Muscle of back (tissue), 11 donors: ENCODE measurements around the gene ARID1A. TPM values are rescaled to one million over a fixed set of nuclear protein-coding genes. Genes with fewer than 3 reads are reported as not detected.
"Not testable (repeated sequence)": the region's sequence is repeated elsewhere in the genome, so short reads cannot be mapped to it uniquely, and the experiment has no call there.

ENCODE experiments used
- DNase-seq, 3 donors: peaks; one replicate each; pipeline versions ENCODE4 v3.0.0 to v3.0.0-alpha.2; 2013
- polyA plus RNA-seq, 10 donors: library from polyadenylated mRNA; unstranded; fragments of 120-200 nt; gene quantifications; one replicate each; pipeline ENCODE4 v1.2.1, GENCODE V29; 2013; ENCODE audit not compliant: insufficient read length in 10 of 10

ARID1A gene
- polyA plus RNA-seq, 10 donors = 39.9 to 50.6 (median 45.2) TPM

DNA sequence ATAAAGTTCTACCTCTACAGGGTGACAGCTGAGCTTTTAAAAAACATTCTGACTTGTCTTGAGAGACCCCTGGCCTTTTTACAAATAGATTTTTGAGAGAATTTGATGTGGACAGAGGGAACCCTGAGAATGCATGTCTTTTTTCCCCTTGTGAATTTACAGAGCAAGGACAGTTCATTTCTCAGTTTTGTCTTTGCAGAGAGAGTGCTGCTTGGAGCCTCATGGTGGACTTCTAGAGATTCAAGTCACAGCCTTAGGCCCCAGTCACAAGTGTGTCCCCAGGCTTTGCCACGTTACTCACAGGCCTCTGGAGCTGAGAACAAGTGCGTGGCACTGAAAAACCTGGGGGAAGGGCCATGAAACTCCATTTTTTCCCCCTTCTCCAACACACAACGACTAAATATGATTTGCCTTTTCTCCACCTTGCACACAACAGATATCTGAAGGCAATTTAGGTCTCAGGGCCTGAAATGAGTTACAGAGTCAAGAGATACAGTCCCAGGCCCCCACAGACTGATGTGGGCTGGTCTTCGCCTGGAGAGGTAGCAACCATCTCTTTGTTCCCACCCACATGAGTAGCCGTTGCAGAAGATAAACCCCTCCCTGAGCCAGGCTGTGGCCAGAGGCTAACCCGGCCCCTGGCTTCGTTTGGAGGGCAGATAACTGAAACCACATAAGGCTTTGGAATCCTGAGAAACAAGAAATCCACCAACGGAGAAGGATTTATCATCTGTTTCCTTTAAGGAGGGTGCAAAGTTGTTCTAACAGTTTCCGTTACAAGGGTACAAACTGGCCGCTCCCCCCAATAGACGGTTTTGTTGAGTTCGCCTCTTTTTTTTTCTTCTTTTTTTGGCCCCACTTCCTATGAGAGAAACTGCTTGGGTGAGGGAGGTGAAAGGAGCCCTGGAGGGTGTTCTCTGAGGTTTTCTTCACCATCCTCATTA is 90.9 kb downstream of the ARID1A start:
- DNase-seq = peak; percentile 78 to 92 (median 81)

DNA sequence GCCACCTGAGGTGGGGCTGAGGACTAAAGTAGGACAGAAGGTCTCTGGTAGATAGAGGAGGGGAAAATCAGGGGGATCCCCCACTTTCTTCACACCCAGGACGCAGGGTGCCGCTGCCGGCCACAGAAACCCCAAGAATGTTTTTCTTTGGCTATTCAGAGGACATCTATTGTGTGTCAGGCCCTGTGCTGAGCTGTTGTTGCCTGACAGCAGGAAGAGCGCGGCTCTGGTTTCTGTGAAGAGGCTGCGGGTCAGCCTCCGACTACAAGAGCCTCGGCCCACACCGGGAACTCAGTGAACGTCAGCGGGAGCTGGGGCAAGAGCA is 91.5 kb downstream of the ARID1A start:
- DNase-seq = no peak

DNA sequence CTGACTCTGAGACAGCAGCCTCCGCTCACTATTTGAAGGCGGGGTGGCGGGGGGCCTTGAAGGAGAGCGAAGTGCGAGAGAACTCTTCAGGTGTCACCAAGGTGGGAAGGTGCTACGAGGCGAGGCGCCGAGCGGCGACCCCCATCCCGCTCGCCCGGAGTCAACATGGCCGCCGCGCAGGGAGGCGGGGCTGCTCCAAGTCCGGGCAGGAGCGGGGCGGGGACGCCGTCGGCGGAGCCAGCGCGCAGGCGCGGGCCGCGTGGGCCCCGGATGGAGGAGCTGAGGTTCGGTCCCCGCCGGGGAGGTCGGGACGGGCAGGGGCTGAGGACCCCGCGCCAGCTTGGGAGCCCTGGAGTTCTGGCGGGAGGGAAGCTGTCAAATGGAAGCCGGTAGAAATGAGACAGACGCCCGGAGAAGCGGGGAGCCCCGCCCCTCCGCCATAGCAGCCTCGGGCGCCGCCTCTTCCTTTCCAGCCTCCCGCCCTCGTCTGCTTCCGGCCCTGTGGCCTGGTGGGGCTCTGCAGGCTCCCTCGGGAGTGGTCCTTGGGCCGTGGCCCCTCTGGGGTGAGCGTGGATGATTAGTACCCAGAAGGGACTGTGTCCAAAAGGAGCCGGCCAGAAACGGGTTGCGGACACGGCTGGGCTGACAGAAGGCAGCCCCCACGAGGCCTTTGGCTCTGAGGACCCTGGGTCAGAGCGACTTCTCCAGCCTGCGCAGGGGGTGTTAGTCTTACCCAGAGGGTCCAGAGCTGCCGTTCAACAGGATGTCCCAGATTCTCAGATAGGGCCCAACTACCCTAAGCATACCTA is 92.1 kb downstream of the ARID1A start, which contains the start of gene PIGV:
PIGV (plus strand) TSS at position 245 of the 809 bp plus-strand sequence. CDS start 2,866 bp downstream, outside the sequence.
- DNase-seq = peak; percentile 89 to 98 (median 95)

DNA sequence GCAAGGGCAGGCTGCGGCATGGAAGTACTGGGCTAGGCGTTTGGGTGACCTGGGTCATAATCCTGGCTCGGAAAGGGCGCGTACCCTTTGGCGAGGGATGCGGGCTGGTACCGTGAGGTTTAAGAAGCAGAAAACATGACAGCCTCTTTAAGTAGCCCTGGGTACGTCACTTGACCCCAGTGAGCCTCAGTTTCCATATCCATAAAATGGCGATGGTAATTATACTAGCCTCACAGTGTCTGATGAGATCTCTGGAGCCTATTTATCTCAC is 92.6 kb downstream of the ARID1A start:
- DNase-seq = no peak

DNA sequence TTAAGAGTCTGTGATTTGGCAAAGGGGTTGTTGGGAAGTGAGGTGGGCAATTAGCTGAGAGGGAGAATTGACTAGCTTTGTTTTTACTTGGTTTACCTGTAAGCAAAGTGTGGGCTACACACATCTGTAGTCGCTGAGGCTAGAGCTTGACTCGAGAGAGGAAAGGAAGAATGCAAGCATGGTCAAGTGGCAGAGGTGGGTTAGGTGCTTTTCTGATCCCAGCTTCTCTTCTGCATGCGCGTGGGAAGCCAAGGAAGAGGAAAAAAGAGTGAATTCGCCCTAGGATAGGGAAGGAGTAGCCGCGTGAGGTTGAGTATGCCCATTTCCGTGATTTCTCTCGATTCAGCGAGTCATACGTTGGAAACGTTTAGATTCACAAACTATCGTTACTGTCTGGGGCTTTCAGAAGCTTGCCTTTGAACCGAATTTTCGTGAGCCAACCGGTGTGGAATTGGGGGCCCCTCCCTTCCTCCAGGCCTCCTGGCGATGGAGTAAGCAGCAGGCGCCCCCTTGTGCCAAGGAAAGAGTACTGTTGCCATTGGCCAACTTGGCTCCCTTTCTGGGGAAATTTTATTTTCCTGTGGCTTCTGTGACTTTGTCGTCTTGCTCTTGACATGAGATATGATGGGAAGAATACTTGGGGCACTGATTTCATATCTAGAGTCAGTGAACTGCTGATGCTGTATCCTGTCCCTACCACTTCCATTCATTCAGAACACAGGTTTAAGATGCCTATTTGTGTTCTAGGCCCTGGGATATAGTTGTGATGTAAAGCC is 93.2 kb downstream of the ARID1A start:
- DNase-seq = peak; percentile 89 to 95 (median 91)

DNA sequence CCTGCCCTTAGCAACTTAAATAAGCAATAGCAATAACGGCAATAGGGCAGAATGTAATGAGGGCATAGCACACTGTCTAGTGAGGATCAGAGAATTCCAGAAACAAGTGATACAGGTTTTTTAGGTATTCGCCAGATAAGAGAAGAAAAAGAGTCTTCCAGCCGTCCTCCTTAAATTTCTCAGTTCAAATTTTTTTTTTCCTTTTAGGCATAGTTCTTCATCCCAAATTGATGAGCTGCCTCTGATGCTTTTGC is 93.7 kb downstream of the ARID1A start:
- DNase-seq = no peak

DNA sequence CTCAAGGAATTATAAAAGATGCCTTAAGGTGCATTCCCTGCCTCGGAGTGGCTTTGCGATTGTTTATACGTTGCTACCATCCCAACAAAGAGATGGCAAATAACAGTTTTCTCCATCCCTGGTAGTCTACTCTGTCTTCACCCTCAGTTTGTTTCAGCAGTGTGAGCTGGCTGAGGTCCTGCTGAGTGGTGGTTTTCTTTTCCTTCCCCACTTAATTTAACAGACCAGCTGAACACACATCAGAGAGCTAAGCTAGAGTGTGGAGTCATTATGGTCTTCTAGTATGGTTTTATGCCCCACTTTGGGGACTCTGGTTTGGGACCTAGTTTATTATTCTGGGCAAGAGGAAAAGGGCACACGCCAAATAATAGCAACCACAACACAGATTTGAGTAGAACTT is 94.1 kb downstream of the ARID1A start:
- no peak for DNase-seq

DNA sequence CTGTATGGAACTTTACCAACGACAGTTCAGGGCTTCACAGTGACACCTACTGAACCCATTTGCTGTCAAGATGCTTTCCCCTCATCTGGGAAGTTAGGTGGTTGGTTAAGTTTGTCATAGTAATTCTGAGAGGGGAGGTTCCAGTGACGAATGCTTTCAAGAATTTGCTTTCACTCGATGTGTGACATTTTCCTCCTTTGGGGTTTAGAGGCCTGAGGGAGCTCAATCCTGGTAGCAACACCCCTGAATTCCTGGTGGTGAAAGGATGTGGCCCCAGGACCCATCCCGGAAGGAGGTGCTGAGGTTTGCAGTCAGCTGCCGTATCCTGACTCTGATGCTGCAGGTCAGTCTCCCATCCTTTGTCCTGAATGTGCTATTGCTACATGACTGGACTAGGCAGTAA is 94.7 kb downstream of the ARID1A start:
- DNase-seq = no peak

DNA sequence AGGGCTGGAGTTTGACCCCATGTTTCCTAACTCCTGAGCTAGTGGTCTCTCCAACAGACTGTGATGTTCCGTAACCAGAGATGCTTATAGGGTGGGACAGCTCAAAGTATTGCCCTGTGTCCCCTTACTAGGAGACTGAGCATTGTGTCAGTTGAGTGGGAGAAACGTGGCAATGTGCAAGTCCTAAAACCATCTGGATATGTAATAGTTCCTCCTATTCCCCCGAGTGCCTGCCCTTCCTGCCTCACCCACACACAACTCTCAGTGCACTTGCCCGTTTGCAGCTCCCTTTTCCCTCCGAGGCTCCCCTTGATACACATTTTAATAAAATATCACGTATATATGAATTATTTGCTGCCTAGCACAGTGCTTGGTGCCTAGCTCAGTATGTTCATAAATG is 95.3 kb downstream of the ARID1A start:
- no peak for DNase-seq

DNA sequence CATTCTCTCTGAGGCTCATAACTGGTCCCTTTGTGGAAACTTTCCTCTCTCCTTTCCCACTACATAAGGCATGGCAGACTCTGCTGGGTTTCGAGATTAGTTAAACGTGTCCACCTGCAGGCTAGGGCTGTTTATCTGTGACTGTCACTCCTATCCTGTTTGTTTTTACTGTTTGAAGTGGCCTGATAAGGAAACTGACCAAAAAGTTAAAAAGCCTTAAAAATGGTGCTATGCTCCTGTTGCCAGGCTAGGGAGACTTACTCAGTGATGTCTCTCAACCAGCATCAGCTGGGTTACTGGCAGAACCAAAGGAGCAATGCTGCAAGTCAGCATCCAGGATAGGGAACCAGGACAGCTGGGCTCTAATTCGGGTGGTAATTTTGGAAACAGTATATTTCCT is 95.8 kb downstream of the ARID1A start:
- no peak for DNase-seq

DNA sequence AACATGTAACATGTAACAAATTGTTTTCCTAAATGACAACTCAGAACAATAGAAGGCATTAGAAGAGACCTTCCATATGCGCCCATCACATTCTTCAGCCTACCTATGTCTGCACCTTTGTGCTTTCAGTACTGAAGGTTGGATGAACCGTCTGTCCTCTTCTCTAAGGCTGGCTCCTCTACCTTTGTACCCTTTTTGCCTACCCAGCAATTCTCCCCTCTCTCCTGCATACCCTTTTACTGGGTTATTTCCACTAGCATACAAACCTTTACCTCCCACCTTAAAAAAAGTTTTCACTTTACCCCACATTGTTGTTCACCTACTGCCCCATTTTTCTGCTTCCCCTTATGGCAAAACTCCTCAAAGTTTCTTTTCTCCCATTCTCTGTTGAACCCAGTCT is 97.1 kb downstream of the ARID1A start:
- no peak for DNase-seq

DNA sequence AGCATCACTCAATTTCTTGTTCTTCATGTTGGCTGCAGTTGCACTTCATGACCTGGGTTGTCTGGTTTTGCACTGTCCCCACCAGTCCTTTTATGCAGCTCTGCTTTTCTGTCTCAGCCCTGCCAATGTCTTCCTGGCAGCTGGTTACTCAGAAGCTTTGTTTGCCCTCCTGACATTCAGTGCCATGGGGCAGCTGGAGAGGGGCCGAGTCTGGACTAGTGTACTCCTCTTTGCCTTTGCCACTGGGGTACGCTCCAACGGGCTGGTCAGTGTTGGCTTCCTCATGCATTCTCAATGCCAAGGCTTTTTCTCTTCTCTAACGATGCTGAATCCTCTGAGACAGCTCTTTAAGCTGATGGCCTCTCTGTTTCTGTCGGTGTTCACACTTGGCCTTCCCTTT is 98.6 kb downstream of the ARID1A start:
- DNase-seq = no peak

DNA sequence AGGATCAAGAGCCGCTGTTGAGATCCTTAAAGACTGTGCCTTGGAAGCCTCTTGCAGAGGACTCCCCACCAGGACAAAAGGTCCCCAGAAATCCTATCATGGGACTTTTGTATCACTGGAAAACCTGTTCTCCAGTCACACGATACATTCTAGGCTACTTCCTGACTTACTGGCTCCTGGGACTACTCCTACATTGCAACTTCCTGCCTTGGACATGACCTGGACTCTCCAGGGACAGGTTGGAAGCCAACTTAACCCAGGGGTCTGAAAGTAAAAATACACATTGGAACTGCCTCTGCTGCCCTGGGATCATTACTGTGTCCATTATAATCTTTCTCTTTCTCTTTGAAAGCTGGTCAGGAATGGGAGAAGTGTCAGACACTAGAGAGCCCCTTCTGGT is 101.8 kb downstream of the ARID1A start:
- no peak for DNase-seq

DNA sequence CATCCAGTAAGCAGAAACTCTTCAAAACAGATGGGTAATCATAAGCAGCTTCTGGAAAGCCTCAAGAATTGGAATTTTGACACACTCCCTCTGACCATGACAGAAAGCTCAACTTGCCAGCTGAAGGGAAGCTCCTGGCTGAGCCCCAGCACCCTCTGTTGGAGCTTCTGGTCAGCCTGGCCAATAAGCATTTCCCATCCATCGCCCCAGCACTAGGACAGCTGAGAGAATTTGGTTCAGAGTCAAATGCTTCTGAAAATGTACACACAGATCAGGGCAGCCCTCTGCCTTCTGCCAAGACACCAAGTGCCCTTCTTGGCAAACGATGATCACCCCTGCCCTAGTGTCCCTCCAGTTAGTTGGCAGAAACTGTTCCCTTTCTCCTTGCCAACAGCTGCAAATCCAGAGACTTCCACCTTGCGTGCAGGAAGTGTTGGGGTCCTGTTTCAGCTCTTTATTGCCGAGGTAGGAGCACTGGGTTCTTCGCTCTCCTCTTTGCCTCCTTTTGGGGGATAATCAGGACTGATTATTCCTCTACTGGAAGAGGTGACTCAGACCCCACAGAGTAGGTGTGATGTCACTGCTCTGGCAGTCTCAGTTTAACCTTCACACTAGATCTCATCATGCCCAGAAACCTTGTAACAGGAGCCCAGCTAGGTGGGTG is 103.8 kb downstream of the ARID1A start:
- DNase-seq = peak; percentile 70 to 84 (median 71)

DNA sequence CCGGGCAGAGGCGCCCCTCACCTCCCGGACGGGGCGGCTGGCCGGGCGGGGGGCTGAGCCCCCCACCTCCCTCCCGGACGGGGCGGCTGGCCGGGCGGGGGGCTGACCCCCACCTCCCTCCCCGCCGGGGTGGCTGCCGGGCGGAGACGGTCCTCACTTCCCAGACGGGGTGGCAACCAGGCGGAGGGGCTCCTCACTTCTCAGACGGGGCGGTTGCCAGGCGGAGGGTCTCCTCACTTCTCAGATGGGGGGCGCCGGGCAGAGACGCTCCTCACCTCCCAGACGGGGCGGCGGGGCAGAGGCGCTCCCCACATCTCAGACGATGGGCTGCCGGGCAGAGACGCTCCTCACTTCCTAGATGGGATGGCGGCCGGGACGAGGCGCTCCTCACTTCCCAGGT is 108.1 kb downstream of the ARID1A start:
- DNase-seq = not testable (repeated sequence)

DNA sequence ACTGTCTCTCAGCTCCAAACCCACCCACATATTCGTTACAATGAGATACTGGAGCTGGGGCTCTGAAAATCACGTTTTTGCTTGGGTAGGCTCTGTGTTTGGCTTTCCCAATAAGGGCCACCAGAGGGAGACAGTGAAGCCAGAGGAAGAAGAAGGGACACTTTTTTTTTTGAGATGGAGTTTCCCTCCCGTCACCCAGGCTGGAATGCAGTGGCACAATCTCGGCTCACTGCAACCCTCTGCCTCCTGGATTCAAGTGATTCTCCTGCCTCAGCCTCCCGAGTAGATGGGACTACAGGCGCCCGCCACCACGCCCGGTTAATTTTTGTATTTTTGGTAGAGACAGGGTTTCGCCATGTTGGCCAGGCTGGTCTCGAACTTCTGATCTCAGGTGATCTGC is 114.3 kb downstream of the ARID1A start:
- peak in 2 of 3 donors; percentile 61 to 75 for DNase-seq

DNA sequence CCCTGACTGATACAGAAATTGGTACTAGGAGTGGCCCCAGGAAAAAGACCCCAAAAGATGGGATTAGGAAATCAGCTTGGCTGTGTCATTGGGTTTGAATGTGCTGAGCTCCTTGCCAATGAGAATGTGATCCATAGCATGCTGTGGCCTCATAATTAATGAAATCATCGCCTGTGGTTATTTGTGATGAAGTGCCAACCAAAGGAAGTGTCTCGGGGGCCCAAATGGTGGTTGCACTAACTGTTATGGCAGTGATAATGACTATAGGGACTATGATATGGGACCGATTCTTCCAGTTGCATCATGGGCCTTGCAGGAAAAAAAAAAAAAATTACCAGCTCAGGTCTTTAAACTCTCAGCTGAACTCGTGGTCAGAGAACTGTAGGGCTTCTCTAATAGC is 115.2 kb downstream of the ARID1A start:
- no peak for DNase-seq

DNA sequence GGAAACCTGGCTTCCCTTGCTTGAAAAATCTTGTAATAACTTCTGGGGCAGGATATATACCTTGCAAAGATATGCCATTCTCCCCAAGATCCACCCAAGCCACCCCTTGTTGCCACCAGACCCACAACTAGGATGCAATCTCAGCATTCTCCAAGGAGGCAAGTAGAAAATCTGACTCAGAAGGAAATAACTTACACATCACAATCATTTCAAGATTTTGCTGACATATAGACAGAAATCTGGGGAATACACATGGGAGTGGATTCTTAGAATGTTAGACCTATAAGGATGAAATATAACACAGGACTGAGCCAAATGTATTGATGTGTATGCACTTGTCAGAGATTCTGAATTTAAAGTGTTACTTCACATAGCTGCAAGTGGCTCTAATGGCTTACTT is 115.9 kb downstream of the ARID1A start:
- no peak for DNase-seq

DNA sequence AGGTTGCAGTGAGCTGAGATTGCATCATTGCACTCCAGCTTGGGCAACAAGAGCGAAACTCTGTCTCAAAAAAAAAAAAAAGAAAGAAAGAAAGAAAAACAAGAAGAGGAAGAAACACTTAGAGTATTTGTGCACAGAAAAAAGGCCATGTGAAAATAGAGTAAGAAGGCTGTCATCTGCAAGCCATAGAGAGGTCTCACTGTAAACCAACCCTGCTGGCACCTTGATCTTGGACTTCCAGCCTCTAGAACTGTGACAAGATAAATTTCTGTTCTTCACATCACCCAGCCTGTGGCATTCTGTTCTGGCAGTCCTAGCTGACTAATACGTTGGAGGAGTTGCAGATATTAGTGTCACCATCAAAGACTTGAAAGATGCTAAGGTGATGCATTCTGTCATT is 118.6 kb downstream of the ARID1A start:
- no peak for DNase-seq

DNA sequence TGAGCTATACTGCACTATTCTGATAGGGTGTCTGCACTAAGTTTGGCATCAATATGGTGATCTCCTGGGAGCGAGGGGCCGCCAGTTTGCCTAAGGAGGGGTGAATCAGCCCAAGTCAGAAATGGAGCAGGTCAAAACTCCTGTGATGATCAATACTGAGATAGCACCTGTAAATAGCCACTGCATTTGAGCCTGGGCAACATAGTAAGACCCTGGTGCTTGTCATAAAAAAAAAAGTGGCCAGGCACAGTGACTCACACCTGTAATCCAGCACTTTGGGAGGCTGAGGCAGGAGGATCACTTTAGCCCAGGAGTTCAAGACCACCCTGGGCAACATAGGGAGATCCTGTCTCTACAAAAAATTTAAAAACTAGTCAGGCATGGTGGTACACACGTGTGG is 119.1 kb downstream of the ARID1A start:
- DNase-seq = no peak

DNA sequence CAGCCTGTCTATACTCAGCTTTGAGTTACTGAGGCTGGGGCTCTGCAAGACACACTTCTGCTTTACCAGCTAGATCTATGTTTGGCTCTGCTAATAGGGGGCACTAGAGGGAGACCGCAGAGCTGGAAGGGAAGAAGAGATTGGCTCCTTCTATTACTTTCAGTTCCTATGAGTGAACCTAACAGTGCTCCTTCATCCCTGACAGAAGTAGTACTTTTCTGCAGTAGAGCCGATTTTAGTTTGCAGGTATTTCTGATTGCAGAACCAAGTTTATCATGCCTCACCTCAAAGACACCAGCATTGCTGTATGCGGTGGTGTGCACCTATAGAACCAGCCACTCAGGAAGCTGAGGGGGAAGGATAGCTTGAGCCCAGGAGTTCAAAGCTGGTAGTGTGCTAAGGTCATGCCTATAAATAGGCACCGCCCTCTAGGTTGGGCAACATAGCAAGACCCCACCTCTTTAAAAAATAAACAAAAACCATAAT is 125.0 kb downstream of the ARID1A start:
- no peak for DNase-seq
